ENCODE data around the gene ZDHHC6.
"Not testable (repeated sequence)": the region's sequence is repeated elsewhere in the genome, so short reads cannot be mapped to it uniquely, and the experiment has no call there.

Gene ZDHHC6

GRCh38 chr10:112466802-112467201 lies 20.1 kb upstream of the ZDHHC6 start:
- Histone ChIP-seq H3K36me3 (peaks cover 16 to 35% (median 19%) of the 10 kb centered on the region in 3 donors), H3K27me3 (no peaks in the 10 kb centered on the region), H3K27ac (no peak overlapping the region), H3K4me3 (no peak overlapping the region), H3K9me3 (no peaks in the 10 kb centered on the region), H3K4me1 (no peaks in the 10 kb centered on the region)
- DNase-seq = no peak
- no peak for TF ChIP-seq CTCF (IDR thresholded peaks at IDR 0.05)
- intact Hi-C loops (cut with DNase I; ENCODE audit: low total_unique reads) = no loop called here

GRCh38 chr10:112465299-112465883 lies 18.7 kb upstream of the ZDHHC6 start:
- Histone ChIP-seq H3K4me3 (no peak overlapping the region), H3K27ac (no peak overlapping the region), H3K9me3 (no peaks in the 10 kb centered on the region), H3K36me3 (peaks cover 19 to 41% (median 25%) of the 10 kb centered on the region in 3 donors), H3K4me1 (no peaks in the 10 kb centered on the region), H3K27me3 (no peaks in the 10 kb centered on the region)
- intact Hi-C loops (cut with DNase I; ENCODE audit: low total_unique reads) = no loop called here
- DNase-seq = no peak
- no peak for TF ChIP-seq CTCF (IDR thresholded peaks at IDR 0.05)

GRCh38 chr10:112464074-112464473 lies 17.4 kb upstream of the ZDHHC6 start:
- H3K4me3 ChIP-seq; intact Hi-C loops (cut with DNase I; ENCODE audit: low total_unique reads); DNase-seq; H3K27me3 ChIP-seq; H3K9me3 ChIP-seq; H3K4me1 ChIP-seq; H3K27ac ChIP-seq: not testable (repeated sequence)
- H3K36me3 ChIP-seq = peaks cover 19 to 41% (median 25%) of the 10 kb centered on the region in 3 donors

- TF ChIP-seq CTCF (IDR thresholded peaks at IDR 0.05) = no peak
- Histone ChIP-seq H3K27me3 (no peaks in the 10 kb centered on the region), H3K4me1 (no peaks in the 10 kb centered on the region), H3K4me3 (no peak overlapping the region), H3K9me3 (no peaks in the 10 kb centered on the region), H3K36me3 (peaks cover 19 to 34% (median 25%) of the 10 kb centered on the region in 3 donors), H3K27ac (no peak overlapping the region)
- DNase-seq = no peak
- intact Hi-C loops (cut with DNase I; ENCODE audit: low total_unique reads) = no loop called here
Measured at GRCh38 chr10:112461029-112461887, 14.5 kb upstream of the ZDHHC6 start.

- no peak for DNase-seq
- intact Hi-C loops (cut with DNase I; ENCODE audit: low total_unique reads) = no loop called here
- Histone ChIP-seq H3K27me3 (no peaks in the 10 kb centered on the region), H3K9me3 (no peaks in the 10 kb centered on the region), H3K36me3 (peaks cover 11 to 26% (median 19%) of the 10 kb centered on the region in 3 donors), H3K4me1 (no peaks in the 10 kb centered on the region), H3K27ac (no peak overlapping the region), H3K4me3 (no peak overlapping the region)
- no peak for TF ChIP-seq CTCF (IDR thresholded peaks at IDR 0.05)
Measured at GRCh38 chr10:112460366-112460765, 13.7 kb upstream of the ZDHHC6 start.

GRCh38 chr10:112456533-112456932 lies 9.8 kb upstream of the ZDHHC6 start:
- Histone ChIP-seq H3K27me3 (no peaks in the 10 kb centered on the region), H3K4me3 (no peak overlapping the region), H3K27ac (no peak overlapping the region), H3K36me3 (peaks cover 0 to 8% (median 3%) of the 10 kb centered on the region in 3 donors), H3K9me3 (no peaks in the 10 kb centered on the region), H3K4me1 (no peaks in the 10 kb centered on the region)
- intact Hi-C loops (cut with DNase I; ENCODE audit: low total_unique reads) = no loop called here
- TF ChIP-seq CTCF (IDR thresholded peaks at IDR 0.05) = no peak
- DNase-seq = no peak

All from tibial artery (tissue), 4 donors.